Ovary (tissue), 9 donors: ENCODE data around the gene VAV3. TPM values are rescaled to one million over a fixed set of nuclear protein-coding genes. Genes with fewer than 3 reads are reported as not detected.

Source experiments
- DNase-seq, 5 donors: peaks; one replicate each; pipeline ENCODE4 v3.0.0-alpha.2; 2019 to 2020
- H3K27ac ChIP-seq, 2 donors: fragments of 200-600 bp; one replicate each; pipeline versions ENCODE4 v1.5.1 to v1.8.0; 2019 to 2022
- H3K27me3 ChIP-seq: fragments of 200-600 bp; one replicate; pipeline ENCODE4 v1.8.0; 2022
- H3K36me3 ChIP-seq: fragments of 200-600 bp; sonication (generic); one replicate; pipeline ENCODE4 v1.5.1; 2019
- H3K4me1 ChIP-seq: one replicate; pipeline ENCODE4 v1.8.1; 2013; ENCODE audit warnings: mild to moderate bottlenecking, moderate library complexity; ENCODE audit not compliant: insufficient read depth
- H3K4me3 ChIP-seq: fragments of 200-600 bp; sonication (generic); one replicate; pipeline ENCODE4 v1.5.1; 2017
- H3K9me3 ChIP-seq, 2 donors: fragments of 200-600 bp in 1 of 2; sonication (generic) in 1 of 2; one replicate each; pipeline versions ENCODE4 v1.5.1 to v1.8.1; 2013 to 2019; ENCODE audit warnings: mild to moderate bottlenecking in 1 of 2, moderate library complexity in 1 of 2
- CTCF ChIP-seq, 3 donors: fragments of 450-650 bp in 2 of 3; fragments of 200-600 bp in 1 of 3; IDR thresholded peaks; one replicate each; pipeline versions ENCODE4 v1.5.1 to v1.8.0; 2016 to 2022; ENCODE audit warnings: antibody characterized with exemption in 3 of 3, mild to moderate bottlenecking in 1 of 3
- EP300 ChIP-seq: sonication (generic); formaldehyde crosslinking; IDR thresholded peaks from one replicate; pipeline ENCODE4 v1.6.1; 2017; ENCODE audit warnings: antibody characterized with exemption
- POLR2A ChIP-seq: fragments of 450-650 bp; IDR thresholded peaks from one replicate; pipeline ENCODE4 v1.6.1; 2017; ENCODE audit warnings: antibody characterized with exemption, mild to moderate bottlenecking, moderate library complexity
- WGBS, 3 donors: extraction: QIAGEN DNeasy Blood & Tissue Kit in 1 of 3; methylation state at CpG; one replicate each; pipeline versions ENCODE4 v1.1.5 to v1.1.7; 2013 to 2017; 5-methylcytosine and 5-hydroxymethylcytosine counted together
- intact Hi-C, 4 donors: fragments of 100-400 bp; cut with DNase I; formaldehyde crosslinking; loops; one replicate each; pipeline versions ENCODE4 v1.11.0 to v1.15.1; 2022 to 2023
- polyA plus RNA-seq, 2 donors: library from polyadenylated mRNA; stranded (reverse); fragments of 200-250 nt in 1 of 2; fragments of 350-450 nt in 1 of 2; fragmentation: Illumina TruSeq in 1 of 2; extraction: RNeasy Lipid Tissue Mini Kit (QIAGEN cat#74804) in 1 of 2; gene quantifications; one replicate each; pipeline ENCODE4 v1.2.3, GENCODE V29; 2013 to 2014
- total RNA-seq, 7 donors: library from RNA; depleted of rRNA in 2 of 7; stranded (reverse); fragments of >200 nt in 2 of 7; fragmentation: NEBNext Ultra II Directional in 3 of 7; extraction: Animal tissue kit (Norgen Biotek cat#: 25700) in 3 of 7; gene quantifications; one replicate each; pipeline versions ENCODE4 v1.1.0 to v1.2.4, GENCODE V29; 2016 to 2023
- donor health status: DM: no; HTN: no; CAD: no; lungs with moderate emphysema.
- donor health status: DM: no; HTN: no; CAD: no.
- donor health status: Bipolar disorder and iron deficiency.
- donor health status: DM: yes; HTN: yes; CAD: no.
- donor health status: DM: no; HTN: no; CAD: no.
- donor health status: DM: yes; HTN: yes; CAD: no.

The VAV3 gene
- total and polyA plus RNA-seq, 9 donors = 0.78 to 7.4 (median 1.5) TPM

DNA sequence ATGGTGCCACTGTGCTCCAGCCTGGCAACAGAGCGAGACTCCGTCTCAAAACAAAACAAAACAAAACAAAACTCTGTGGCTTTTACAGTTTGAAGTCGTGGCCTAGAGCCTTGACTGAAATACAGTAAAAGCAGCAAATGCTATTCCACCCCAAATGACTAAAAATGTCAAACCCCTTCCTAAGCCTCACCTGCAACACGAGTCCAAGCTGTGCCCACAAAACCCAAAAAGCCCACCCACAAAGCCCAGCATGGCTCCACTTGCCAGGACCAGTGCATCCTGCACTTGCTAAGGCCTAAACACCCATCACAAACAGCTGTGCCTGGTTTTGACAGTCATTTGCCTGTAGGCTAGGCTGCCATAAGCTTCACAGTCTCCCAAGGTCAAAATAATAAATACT, 21.3 kb downstream of the VAV3 start:
- DNase-seq = no peak
- H3K27me3 ChIP-seq = no peaks in the 10 kb centered on the region
- 77 to 90% (median 78%) methylated on average over 4 of the region's 4 CpGs for WGBS, 3 donors
- no peak overlapping the region for H3K4me3 ChIP-seq
- no peaks in the 10 kb centered on the region for H3K9me3 ChIP-seq
- H3K27ac ChIP-seq = no peak overlapping the region
- intact Hi-C loops = no loop called here
- H3K36me3 ChIP-seq = no peaks in the 10 kb centered on the region
- no peaks in the 10 kb centered on the region for H3K4me1 ChIP-seq
- TF ChIP-seq EP300 (no peak), CTCF (IDR thresholded peaks at IDR 0.05) (no peak), POLR2A (no peak)

GRCh38 chr1:107942814-107943213, 22.2 kb downstream of the VAV3 start:
- Histone ChIP-seq H3K27me3 (no peaks in the 10 kb centered on the region), H3K4me3 (no peak overlapping the region), H3K9me3 (no peaks in the 10 kb centered on the region), H3K4me1 (no peaks in the 10 kb centered on the region), H3K27ac (no peak overlapping the region), H3K36me3 (no peaks in the 10 kb centered on the region)
- no peak for DNase-seq
- TF ChIP-seq EP300 (no peak), CTCF (IDR thresholded peaks at IDR 0.05) (no peak), POLR2A (no peak)
- intact Hi-C loops = no loop called here
- 49 to 67% (median 53%) methylated on average over 1 of the region's 1 CpG for WGBS, 3 donors

GRCh38 chr1:107941531-107941930, 23.4 kb downstream of the VAV3 start:
- Histone ChIP-seq H3K27me3 (no peaks in the 10 kb centered on the region), H3K27ac (no peak overlapping the region), H3K9me3 (no peaks in the 10 kb centered on the region), H3K4me1 (no peaks in the 10 kb centered on the region), H3K36me3 (no peaks in the 10 kb centered on the region), H3K4me3 (no peak overlapping the region)
- intact Hi-C loops = no loop called here
- no peak for TF ChIP-seq CTCF (IDR thresholded peaks at IDR 0.05)
- DNase-seq = no peak

- Histone ChIP-seq H3K4me1 (no peaks in the 10 kb centered on the region), H3K27me3 (no peaks in the 10 kb centered on the region), H3K36me3 (no peaks in the 10 kb centered on the region), H3K9me3 (no peaks in the 10 kb centered on the region), H3K27ac (no peak overlapping the region), H3K4me3 (no peak overlapping the region)
- DNase-seq = no peak
- WGBS, 3 donors = 79 to 83% (median 82%) methylated on average over 7 of the region's 7 CpGs
- intact Hi-C loops = no loop called here
- TF ChIP-seq EP300 = no peak
- TF ChIP-seq POLR2A = no peak
- TF ChIP-seq CTCF (IDR thresholded peaks at IDR 0.05) = no peak
Observed at GRCh38 chr1:107941123-107941522, 23.9 kb downstream of the VAV3 start.

DNA sequence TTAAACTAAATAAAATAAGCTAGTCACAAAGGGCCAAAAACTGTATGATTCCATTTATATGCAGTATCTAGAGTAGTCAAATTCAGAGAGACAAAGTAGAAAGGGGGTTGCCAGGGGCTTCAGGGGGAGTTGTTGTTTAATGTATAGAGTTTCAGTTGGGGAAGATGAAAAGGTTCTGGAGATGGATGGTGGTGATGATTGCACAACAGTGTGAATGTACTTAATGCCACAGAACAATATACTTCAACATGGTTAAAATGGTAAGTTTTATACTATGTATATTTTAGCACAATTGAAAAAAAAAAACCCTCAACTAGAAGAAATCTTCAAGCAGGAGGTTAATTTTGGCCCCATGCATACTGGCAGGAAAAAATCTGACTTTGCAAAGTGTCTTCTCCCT, 24.3 kb downstream of the VAV3 start:
- no peak overlapping the region for H3K4me3 ChIP-seq
- H3K9me3 ChIP-seq = no peaks in the 10 kb centered on the region
- no peaks in the 10 kb centered on the region for H3K27me3 ChIP-seq
- no peaks in the 10 kb centered on the region for H3K4me1 ChIP-seq
- intact Hi-C loops = no loop called here
- TF ChIP-seq POLR2A = no peak
- no peak for TF ChIP-seq CTCF (IDR thresholded peaks at IDR 0.05)
- TF ChIP-seq EP300 = no peak
- no peaks in the 10 kb centered on the region for H3K36me3 ChIP-seq
- H3K27ac ChIP-seq = no peak overlapping the region
- DNase-seq = no peak
